HG03521 (cell line): ENCODE measurements around the gene JPT2.

ENCODE experiments used
- ATAC-seq: cut with Tn5 transposase; IDR thresholded peaks from one replicate; pipeline ENCODE4 v1.9.1; 2021; ENCODE audit warnings: mild to moderate bottlenecking, moderate library complexity; ENCODE audit not compliant: unreplicated experiment

JPT2 gene

GRCh38 chr16:1651094-1651973 lies 26.7 kb upstream of the JPT2 start:
- ATAC-seq, result no peak

- no peak for ATAC-seq
Measured at GRCh38 chr16:1651974-1652312, 26.1 kb upstream of the JPT2 start.

DNA sequence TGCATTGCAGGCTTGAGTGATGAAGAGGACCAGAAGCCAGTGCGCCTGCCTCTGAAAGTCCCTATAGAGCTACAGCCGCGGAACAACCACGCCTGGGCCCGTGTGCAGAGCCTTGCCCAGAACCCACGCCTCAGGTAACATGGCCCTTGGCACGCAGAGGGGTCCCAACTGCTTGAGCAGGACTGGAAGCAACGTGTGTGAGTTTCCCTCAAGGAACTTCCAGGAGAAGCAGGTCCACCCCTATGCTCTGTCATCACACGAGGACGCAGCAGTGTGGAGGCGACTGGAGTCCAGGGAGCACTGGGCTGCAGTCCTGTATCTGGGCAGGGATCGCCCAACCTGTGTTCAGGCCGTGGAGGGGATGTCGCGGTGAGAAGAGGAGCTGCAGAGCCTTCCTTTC lies 25.1 kb upstream of the JPT2 start:
- ATAC-seq, result no peak

DNA sequence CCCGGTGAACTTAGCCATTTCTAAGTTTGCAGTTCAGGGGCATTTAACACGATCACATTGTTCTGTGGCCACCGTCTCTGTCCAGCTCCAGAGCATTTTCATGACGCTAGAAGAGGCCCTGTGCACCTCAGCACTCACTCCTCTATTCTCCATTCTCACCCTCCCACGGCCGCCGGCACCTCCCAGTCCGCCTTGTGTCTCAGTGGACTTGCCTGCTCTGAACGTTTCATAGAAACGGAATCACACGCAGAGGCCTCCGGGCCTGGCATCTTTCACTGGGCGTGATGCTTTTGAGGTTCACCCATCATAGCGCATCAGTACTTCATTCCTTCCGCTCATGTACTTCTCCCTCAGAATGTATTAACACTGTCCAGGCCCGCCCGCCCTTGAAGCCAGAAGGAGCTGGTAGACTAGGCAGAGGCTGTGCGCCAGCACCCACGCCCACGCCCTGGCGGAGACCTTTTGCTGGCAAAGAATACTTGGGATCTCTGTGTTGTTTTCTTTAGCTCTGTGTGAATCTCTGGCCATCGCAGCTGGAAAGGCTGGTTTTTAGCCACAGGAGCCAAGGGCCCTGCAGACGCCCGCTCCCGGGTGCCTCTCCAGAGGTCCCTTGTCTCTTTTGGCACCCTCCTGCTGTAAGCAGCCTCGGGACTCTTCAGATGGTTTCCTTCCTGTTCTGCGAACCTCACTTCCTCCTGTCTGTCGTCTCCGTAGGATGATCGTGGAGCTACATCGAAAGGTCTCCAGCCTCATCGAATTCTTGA lies 23.4 kb upstream of the JPT2 start:
- ATAC-seq, result no peak

DNA sequence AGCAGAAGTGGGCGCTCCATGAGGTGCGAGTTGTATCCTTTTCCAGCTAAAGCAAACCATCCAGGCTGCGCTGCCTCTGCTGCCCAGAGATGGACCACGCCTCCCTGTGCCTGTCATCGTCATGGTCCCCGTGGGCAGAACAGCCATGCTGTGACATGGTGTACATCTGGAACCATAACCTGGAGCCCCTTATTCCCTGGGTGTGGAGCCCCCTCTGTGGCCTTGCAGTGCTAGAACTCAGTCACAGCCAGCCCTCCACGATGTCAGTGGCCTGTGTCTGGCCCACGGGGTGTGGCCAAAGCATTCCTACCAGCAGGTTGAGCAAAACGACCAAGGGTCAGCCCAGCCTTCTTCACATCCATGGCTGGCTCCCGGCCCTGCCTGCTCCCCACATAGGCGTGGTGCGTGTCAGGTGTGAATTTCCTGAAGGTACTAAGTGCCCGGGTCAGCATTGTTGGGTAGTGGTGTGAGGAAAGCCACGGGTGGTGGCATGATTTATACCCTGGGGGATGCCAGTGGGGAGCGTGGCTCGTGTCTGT lies 22.7 kb upstream of the JPT2 start:
- no peak for ATAC-seq

GRCh38 chr16:1655909-1656807 lies 21.9 kb upstream of the JPT2 start:
- no peak for ATAC-seq

- no peak for ATAC-seq
Measured at GRCh38 chr16:1656808-1657617, 21.1 kb upstream of the JPT2 start.

GRCh38 chr16:1657841-1658240 lies 20.2 kb upstream of the JPT2 start:
- ATAC-seq, result no peak

DNA sequence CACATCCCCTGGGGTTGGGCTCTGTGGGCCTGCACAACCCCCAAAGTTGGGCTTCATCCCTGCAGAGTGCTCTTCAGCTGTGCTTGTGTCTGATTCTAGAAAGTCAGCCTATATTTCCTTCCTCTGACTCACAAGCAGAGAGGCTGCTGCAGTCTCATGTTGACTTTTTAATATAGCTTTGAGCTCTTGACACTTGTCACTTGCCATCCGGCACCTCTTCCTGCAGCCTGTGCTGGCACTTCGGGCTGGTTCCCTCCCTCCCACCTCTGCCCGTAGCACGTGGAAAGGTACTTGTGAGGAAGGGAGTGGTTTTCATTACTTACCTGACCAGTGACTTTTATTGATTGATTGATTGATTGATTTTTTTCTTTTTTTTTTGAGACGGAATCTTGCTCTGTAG lies 19.0 kb upstream of the JPT2 start:
- no peak for ATAC-seq

- ATAC-seq, result no peak
Measured at GRCh38 chr16:1661826-1662225, 16.3 kb upstream of the JPT2 start.

DNA sequence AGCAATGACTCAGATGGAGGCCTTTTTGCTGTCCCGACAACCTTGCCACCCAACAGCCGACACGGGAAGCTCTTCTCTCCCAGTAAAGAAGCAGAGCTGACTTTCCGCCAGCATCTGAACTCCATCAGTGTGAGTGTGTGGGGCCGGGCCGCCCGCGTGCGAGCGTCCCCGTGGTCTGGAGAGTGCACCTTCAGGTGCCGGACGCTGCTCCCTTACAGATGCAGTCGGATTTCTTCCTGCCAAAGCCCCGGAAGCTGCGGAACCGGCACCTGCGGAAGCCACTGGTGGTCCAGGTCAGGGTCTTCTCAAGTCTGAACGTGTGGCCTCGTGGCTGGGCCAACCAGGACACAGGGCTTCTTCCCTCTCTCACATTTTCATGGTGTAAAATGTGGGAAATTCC lies 15.5 kb upstream of the JPT2 start:
- no peak for ATAC-seq

DNA sequence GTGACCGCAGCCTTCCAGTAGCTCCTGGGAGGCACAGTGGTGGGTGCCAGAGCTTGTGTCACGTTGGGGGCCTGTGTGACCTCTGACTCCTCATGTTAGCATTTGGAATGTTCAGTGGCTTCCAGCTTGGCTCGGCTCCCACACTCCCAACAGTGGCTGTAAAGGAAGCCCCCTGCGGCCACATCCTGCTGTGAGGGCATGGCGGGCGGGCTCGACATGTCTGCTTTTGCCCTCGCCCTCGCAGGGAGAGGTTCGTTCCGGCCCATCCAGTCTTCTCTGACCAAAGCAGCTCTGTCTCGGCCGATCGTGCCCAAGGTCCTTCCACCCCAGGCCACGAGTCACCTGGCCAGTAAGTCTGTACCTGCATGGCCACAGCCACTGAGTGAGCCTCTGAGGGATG lies 12.2 kb upstream of the JPT2 start:
- ATAC-seq, result no peak

DNA sequence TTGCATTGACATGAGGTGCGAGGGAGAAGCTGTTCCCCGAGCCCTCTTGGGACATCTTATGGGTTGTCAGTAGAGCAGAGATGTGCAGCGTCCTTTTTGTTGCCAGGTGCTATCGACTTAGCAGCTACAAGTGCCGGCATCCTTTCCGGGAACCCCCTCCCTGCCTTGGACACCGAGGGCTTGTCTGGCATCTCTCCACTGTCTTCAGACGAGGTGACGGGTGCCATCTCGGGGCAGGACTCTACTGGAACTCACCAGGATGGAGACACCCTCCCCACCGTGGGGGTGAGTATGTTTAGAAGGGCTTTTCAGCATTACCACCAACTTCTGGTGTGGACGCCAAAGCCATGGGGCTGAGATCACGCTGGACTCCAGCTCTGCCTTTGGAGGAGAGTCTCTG lies 11.8 kb upstream of the JPT2 start:
- ATAC-seq, result no peak

DNA sequence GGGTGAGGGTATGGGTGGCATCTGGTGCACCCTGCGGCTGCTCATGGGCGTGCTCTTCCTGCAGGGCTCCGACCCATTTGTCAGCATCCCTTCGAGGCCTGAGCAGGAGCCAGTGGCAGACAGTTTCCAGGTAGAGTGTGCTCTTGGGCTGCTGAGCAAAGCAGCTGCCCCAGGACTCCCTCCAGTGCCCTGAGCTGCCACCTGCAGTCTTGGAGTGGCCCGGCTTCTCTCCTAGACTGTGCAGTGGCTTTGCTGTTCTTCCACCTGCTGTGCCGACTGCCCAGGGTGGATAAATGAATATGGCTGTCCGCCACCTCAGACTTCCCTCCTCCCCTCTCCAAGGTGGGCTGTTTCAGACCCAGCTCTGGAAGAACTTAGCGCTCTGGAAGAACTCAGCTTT lies 10.8 kb upstream of the JPT2 start:
- ATAC-seq, result no peak

DNA sequence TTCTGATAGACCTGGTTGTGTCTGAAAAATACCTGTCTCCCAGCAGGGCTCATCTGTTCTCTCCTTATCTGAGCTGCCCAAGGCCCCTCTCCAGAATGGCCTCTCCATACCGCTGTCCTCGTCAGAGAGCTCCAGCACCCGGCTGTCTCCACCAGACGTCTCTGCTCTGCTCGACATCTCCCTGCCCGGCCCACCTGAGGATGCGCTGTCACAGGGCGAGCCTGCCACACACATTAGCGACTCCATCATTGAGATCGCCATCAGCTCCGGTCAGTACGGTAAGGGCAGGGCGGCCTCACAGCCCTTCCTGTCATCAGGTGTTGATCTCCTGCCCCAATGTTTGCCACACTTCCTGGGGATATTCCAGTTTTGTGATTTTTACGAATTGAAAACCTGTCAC lies 10.2 kb upstream of the JPT2 start:
- no peak for ATAC-seq

GRCh38 chr16:1668612-1669319 lies 9.3 kb upstream of the JPT2 start:
- no peak for ATAC-seq

- ATAC-seq, result no peak
Measured at GRCh38 chr16:1669698-1670097, 8.4 kb upstream of the JPT2 start.

- no peak for ATAC-seq
Measured at GRCh38 chr16:1670371-1670770, 7.7 kb upstream of the JPT2 start.

GRCh38 chr16:1670866-1671265 lies 7.2 kb upstream of the JPT2 start:
- ATAC-seq, result no peak
